ENCODE results near the gene HACD2.
A peak's percentile ranks its signal among the peaks of the same experiment; 100 is the strongest.

Gene HACD2

DNA sequence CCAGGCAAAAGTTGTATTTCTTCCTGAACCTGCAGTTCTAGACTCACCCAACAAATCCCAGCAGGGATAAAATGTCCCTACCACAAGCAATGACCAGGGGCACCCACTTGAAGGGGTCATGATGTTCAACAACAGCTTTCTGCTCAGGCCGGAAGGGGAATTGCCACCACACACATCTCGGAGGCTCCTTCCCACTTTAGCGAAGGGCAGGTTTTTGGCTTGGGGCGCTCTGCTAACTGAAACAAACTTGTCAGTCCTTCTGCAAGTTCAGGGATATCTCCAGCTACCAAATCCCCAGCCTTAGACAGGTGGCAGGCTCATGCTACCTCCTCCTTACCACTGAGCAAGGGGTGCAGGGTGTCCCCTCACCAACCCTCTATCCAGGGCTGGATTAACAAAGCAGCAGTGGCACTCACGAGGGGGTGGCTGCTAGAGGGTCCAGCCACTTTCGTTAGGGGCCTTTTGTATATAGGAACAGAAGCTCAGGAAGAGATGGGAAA is 138.2 kb downstream of the HACD2 start:
- Mint-ChIP-seq H3K4me3 (peak overlapping the region; percentile 51), H3K27ac (no peak overlapping the region), H3K36me3 (no peaks in the 10 kb centered on the region)

DNA sequence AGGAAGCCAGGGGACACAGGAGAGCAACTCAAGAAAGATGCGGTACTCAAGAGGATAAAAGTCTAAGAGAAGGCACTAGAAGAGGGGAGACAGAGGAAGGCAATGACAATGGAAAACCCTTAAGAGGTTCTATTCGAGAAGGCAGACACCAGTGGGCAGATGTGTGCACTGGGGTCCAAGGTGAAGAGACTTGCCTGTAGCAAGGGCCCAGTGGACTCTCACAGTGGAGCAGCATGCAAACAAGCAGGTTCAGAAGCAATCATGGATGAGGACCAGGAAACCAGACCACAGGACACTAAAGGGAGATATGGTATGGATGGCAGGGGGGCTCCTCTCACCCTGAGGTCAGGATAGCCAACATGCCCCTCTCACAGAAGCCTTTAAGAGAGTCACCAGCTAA is 138.6 kb downstream of the HACD2 start:
- no peaks in the 10 kb centered on the region for H3K4me1 Mint-ChIP-seq
- no peak overlapping the region for H3K4me3 Mint-ChIP-seq
- DNase-seq (ENCODE audit: low spot score in 2 of 2) (no peak), ATAC-seq (no peak)
- no peak overlapping the region for H3K27ac Mint-ChIP-seq
- no peaks in the 10 kb centered on the region for H3K9me3 Mint-ChIP-seq
- no peaks in the 10 kb centered on the region for H3K36me3 Mint-ChIP-seq

More for the DNA sequence above, 138.2 kb downstream of the HACD2 start:
- Mint-ChIP-seq H3K9me3 (no peaks in the 10 kb centered on the region), H3K4me1 (no peaks in the 10 kb centered on the region)
- DNase-seq (ENCODE audit: low spot score in 2 of 2) (no peak), ATAC-seq (no peak)

DNA sequence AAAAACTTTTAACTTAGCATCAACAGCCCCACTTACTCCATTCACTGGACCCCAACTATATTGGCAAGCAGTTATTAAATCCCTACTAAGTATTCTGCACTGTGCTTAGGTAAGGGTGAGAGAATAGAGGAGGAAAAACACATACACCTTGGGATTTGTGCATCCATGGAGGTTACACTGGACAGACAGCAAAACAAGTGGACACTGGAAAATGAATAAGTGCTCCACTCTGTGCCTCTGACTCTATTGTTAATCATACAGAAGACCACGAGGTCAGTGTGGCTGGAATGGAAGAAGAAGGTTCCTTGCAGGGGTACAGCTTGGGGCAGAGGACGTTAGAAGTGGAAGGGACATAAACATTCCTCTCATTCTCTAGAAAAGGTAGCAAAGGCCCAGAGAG is 139.2 kb downstream of the HACD2 start:
- DNase-seq (ENCODE audit: low spot score in 2 of 2), result no peak
- no peaks in the 10 kb centered on the region for H3K4me1 Mint-ChIP-seq
- H3K36me3 Mint-ChIP-seq, result no peaks in the 10 kb centered on the region
- H3K4me3 Mint-ChIP-seq, result no peak overlapping the region
- ATAC-seq, result no peak
- no peak overlapping the region for H3K27ac Mint-ChIP-seq
- no peaks in the 10 kb centered on the region for H3K9me3 Mint-ChIP-seq

GRCh38 chr3:123444744-123445143 is 140.1 kb downstream of the HACD2 start:
- H3K36me3 Mint-ChIP-seq, result no peaks in the 10 kb centered on the region
- no peak overlapping the region for H3K4me3 Mint-ChIP-seq
- no peaks in the 10 kb centered on the region for H3K4me1 Mint-ChIP-seq
- ATAC-seq (no peak), DNase-seq (ENCODE audit: low spot score in 2 of 2) (no peak)
- H3K27ac Mint-ChIP-seq, result no peak overlapping the region
- H3K9me3 Mint-ChIP-seq, result no peaks in the 10 kb centered on the region

- no peak overlapping the region for H3K4me3 Mint-ChIP-seq
- H3K36me3 Mint-ChIP-seq, result no peaks in the 10 kb centered on the region
- H3K4me1 Mint-ChIP-seq, result no peaks in the 10 kb centered on the region
Observed at GRCh38 chr3:123444023-123444422, 140.8 kb downstream of the HACD2 start.

GRCh38 chr3:123442908-123443307 is 141.9 kb downstream of the HACD2 start:
- H3K4me1 Mint-ChIP-seq, result no peaks in the 10 kb centered on the region
- no peak overlapping the region for H3K4me3 Mint-ChIP-seq
- H3K9me3 Mint-ChIP-seq, result no peaks in the 10 kb centered on the region
- H3K27ac Mint-ChIP-seq, result no peak overlapping the region
- no peak for DNase-seq (ENCODE audit: low spot score in 2 of 2)
- H3K36me3 Mint-ChIP-seq, result no peaks in the 10 kb centered on the region
- no peak for ATAC-seq

More at GRCh38 chr3:123444023-123444422, 140.8 kb downstream of the HACD2 start:
- ATAC-seq (no peak), DNase-seq (ENCODE audit: low spot score in 2 of 2) (no peak)
- Mint-ChIP-seq H3K27ac (no peak overlapping the region), H3K9me3 (no peaks in the 10 kb centered on the region)

GRCh38 chr3:123442125-123442524 is 142.7 kb downstream of the HACD2 start:
- ATAC-seq (no peak), DNase-seq (ENCODE audit: low spot score in 2 of 2) (no peak)
- Mint-ChIP-seq H3K27ac (no peak overlapping the region), H3K4me1 (no peaks in the 10 kb centered on the region), H3K4me3 (no peak overlapping the region), H3K36me3 (no peaks in the 10 kb centered on the region), H3K9me3 (no peaks in the 10 kb centered on the region)

Measured in stimulated activated effector memory CD8-positive, alpha-beta T cell treated with anti-CD3 and anti-CD28 coated beads, Interleukin-12 subunit alpha, Interleukin-12 subunit beta, amount 100 ng/mL, for 72 hours (primary cell).